ENCODE results near the gene VTI1A. TPM values are rescaled to one million over a fixed set of nuclear protein-coding genes. Genes with fewer than 3 reads are reported as not detected.

Gene VTI1A
- total and polyA plus RNA-seq, 2 of the 4 experiments (the other 2 are of a cell fraction) = 9.7 to 24.9 TPM

DNA sequence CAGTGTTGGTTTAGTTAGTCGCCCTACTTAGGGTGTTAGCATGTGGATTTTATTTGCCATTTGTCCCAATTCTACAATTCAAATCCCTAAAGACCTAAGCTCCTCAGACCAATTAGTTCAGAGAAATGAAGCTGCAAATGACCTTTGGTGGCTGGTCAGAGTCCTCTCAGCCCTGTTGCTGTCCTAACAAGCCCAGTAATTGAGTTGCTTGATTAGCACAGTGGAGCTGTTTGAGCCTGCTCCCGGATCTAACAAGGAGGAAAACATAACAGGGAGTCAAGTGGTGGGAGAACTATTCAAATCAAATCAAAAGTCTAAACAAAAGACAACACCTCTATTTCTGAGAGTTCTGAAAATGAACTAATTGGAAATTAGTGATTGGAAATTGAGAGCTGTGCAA is 22.4 kb upstream of the VTI1A start:
- H3K14ac ChIP-seq (replicated peaks; ENCODE audit: low read depth, low read length) = no peak overlapping the region
- no peak for ATAC-seq (ENCODE audit: low read depth)
- no peak overlapping the region for H4K8ac ChIP-seq (ENCODE audit: low read depth in 2 of 2, low read length in 2 of 2)
- DNase-seq = no peak
- no peaks in the 10 kb centered on the region for H3K4me1 ChIP-seq (ENCODE audit: control insufficient read depth, insufficient read depth, low read length)
- no peak for TF ChIP-seq POLR2A (IDR thresholded peaks at IDR 0.05; ENCODE audit: low read depth, low read length)
- TF ChIP-seq, protein P1, sequence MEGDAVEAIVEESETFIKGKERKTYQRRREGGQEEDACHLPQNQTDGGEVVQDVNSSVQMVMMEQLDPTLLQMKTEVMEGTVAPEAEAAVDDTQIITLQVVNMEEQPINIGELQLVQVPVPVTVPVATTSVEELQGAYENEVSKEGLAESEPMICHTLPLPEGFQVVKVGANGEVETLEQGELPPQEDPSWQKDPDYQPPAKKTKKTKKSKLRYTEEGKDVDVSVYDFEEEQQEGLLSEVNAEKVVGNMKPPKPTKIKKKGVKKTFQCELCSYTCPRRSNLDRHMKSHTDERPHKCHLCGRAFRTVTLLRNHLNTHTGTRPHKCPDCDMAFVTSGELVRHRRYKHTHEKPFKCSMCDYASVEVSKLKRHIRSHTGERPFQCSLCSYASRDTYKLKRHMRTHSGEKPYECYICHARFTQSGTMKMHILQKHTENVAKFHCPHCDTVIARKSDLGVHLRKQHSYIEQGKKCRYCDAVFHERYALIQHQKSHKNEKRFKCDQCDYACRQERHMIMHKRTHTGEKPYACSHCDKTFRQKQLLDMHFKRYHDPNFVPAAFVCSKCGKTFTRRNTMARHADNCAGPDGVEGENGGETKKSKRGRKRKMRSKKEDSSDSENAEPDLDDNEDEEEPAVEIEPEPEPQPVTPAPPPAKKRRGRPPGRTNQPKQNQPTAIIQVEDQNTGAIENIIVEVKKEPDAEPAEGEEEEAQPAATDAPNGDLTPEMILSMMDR (conservative IDR thresholded peaks at IDR 0.05; ENCODE audit: low read depth, low read length) = no peak
- no peak for TF ChIP-seq FOS (IDR thresholded peaks at IDR 0.05; ENCODE audit: low read depth, low read length)
- no peak for TF ChIP-seq CHD1 (IDR thresholded peaks at IDR 0.05; ENCODE audit: low read depth, low read length)
- no peak for TF ChIP-seq MAFK (IDR thresholded peaks at IDR 0.05; ENCODE audit: low read depth, low read length)
- TF ChIP-seq NFE2L2 (IDR thresholded peaks at IDR 0.05; ENCODE audit: low read depth, low read length) = no peak
- TF ChIP-seq ELK1 (IDR thresholded peaks at IDR 0.05; ENCODE audit: borderline replicate concordance, low read depth, low read length) = no peak
- TF ChIP-seq, protein P2, sequence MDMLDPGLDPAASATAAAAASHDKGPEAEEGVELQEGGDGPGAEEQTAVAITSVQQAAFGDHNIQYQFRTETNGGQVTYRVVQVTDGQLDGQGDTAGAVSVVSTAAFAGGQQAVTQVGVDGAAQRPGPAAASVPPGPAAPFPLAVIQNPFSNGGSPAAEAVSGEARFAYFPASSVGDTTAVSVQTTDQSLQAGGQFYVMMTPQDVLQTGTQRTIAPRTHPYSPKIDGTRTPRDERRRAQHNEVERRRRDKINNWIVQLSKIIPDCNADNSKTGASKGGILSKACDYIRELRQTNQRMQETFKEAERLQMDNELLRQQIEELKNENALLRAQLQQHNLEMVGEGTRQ (IDR thresholded peaks at IDR 0.05; ENCODE audit: low read depth, low read length) = no peak
- no peak for TF ChIP-seq BHLHE40 (IDR thresholded peaks at IDR 0.05; ENCODE audit: low read depth, low read length)
- TF ChIP-seq RFX5 (IDR thresholded peaks at IDR 0.05; ENCODE audit: low read depth, low read length) = no peak
- H3K27ac ChIP-seq (ENCODE audit: insufficient read depth, low read length) = no peak overlapping the region
- no peak overlapping the region for H2AK9ac ChIP-seq (replicated peaks; ENCODE audit: low read depth, low read length, poor library complexity)
- ChIA-PET CTCF (interaction anchor here (2.5 kb wide), 1 partner anchor 10 kb away, joined by 7 read pairs; no protein-coding TSS in a partner anchor), POLR2A (ENCODE audit: unreplicated experiment) (no interaction called here)
- BruUV-seq (replicated peaks) = no TSS peak
- H3K27me3 ChIP-seq (ENCODE audit: control insufficient read depth, insufficient read depth, low read length) = no peaks in the 10 kb centered on the region
- no peak overlapping the region for H2BK15ac ChIP-seq (ENCODE audit: low read depth, low read length)
- H3K4ac ChIP-seq (ENCODE audit: low read depth, low read length) = no peak overlapping the region
- no peak overlapping the region for H3K18ac ChIP-seq (ENCODE audit: low read depth, low read length)
- H4K20me1 ChIP-seq (ENCODE audit: insufficient read depth, low read length) = no peaks in the 10 kb centered on the region; the same call in 1 of the 2 replicates
- H3K9me1 ChIP-seq (ENCODE audit: insufficient read depth, low read length) = no peaks in the 10 kb centered on the region; the same call in 1 of the 2 replicates
- no peak overlapping the region for H3K9ac ChIP-seq (ENCODE audit: low read depth, low read length)
- H3K79me1 ChIP-seq (ENCODE audit: low read depth in 1 of 2, low read length in 2 of 2) = no peaks in the 10 kb centered on the region
- intact Hi-C loops (cut with micrococcal nuclease) = no loop called here
- no CpG with 5 or more reads among the region's 2 CpGs for WGBS, 2 experiments (ENCODE audit: extremely low coverage in 2 of 2, insufficient read length in 1 of 2)
- H2BK5ac ChIP-seq (ENCODE audit: low read depth, low read length, poor library complexity, severe bottlenecking) = no peak overlapping the region
- H4K5ac ChIP-seq (ENCODE audit: low read depth, low read length) = no peak overlapping the region
- no peak overlapping the region for H3K23ac ChIP-seq (ENCODE audit: low read depth, low read length)
- H3K4me2 ChIP-seq (ENCODE audit: low read depth, low read length) = no peak overlapping the region
- in situ Hi-C loops (cut with MboI; ENCODE audit: low sequenced_read_pairs) = no loop called here
- H3K4me3 ChIP-seq (ENCODE audit: insufficient read depth, low read depth, low read length) = no peak overlapping the region
- no peak overlapping the region for H2BK20ac ChIP-seq (ENCODE audit: low read depth, low read length)
- H3K9me3 ChIP-seq (ENCODE audit: control insufficient read depth, insufficient read depth, low read length) = no peaks in the 10 kb centered on the region
- H3K56ac ChIP-seq (ENCODE audit: extremely low read depth, insufficient read depth, low read length) = no peak overlapping the region
- no peak overlapping the region for H2AK5ac ChIP-seq (ENCODE audit: low read depth, low read length)
- peaks cover 5% of the 10 kb centered on the region for H3K36me3 ChIP-seq (ENCODE audit: control insufficient read depth, insufficient read depth, low read length)
- dilution Hi-C loops (cut with HindIII; ENCODE audit: low sequenced_read_pairs, unreplicated experiment) = no loop called here
- H2BK120ac ChIP-seq (ENCODE audit: low read depth, low read length) = no peak overlapping the region
- H2AFZ ChIP-seq (replicated peaks; ENCODE audit: low read length, poor library complexity) = no peak overlapping the region
- H4K91ac ChIP-seq (ENCODE audit: insufficient read depth, low read depth, low read length) = no peak overlapping the region

Data from IMR-90 (cell line).